HG03575 (cell line): ENCODE measurements around the gene FANCF.
"Not testable (repeated sequence)": the region's sequence is repeated elsewhere in the genome, so short reads cannot be mapped to it uniquely, and the experiment has no call there.

Source experiments
- ATAC-seq: cut with Tn5 transposase; IDR thresholded peaks from one replicate; pipeline ENCODE4 v1.9.1; 2021; ENCODE audit not compliant: unreplicated experiment, insufficient number of reproducible peaks, low FRiP score; ENCODE audit errors: extremely low read depth

FANCF gene

GRCh38 chr11:22625448-22626287 is at the start of gene FANCF:
Gene FANCF, minus strand, starts transcription at chr11:22625823. Its CDS starts 13 bp downstream, at chr11:22625810.
- ATAC-seq = peak; percentile 98

DNA sequence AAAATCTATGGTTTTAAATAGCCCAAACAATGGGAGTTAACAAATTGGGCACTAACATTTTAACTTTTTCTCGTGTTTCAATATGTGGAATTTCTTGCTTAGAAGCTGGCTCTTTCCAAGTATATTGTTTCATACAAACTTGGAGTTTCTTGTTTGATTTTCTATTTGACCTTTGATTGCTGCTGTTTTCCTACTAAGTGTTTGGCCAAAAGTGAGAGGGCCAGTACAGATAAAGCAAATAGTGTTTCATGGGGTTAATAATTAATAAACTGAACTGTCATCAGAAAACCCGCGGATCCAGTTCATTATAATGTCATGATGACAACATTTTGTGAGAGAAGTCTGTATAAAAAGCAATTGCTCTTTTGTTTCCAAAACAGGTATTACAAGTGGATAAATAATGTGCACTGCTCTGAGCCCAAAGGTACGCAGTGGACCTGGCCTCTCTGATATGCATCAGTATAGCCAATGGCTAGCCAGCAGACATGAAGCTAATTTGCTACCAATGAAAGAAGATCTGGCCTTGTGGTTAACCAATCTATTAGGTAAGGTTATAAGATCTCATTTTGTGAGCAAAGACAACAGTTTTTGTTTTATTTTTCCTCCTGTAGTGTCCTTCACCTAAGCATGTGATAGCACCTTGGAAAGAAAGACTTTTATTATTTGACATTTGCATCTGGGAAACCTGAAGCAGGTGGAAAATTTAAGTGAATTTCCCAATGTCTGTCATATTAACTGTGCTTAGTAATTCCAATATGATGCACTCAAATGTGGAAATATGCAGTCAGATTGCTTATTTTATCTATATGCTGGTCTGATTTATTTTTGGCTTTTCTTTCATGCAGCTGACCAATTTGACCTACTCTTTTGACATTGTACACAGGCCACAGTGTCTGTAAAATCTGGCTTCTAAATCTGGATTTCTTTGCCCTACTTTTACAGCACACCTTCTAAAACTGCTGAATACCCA is 49.1 kb upstream of the FANCF start:
- ATAC-seq = no peak

DNA sequence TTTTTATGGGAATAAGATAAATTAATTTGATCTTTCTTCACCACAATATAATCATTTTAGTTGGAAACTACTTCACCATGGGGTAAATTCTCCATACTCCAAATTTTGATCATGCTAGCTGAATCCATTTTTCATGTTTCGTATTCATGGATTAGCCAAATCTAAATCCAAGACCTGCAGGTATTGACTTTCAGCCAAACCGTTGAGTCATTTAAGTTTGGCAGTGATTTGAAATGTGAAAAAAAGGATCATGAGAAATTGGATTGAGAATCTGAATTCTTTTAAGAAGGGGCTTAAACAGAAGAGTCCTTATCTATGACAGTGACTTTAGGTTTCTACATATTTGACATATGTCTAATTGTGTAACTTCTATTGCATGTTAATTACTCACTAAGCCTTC is 46.1 kb upstream of the FANCF start:
- no peak for ATAC-seq

DNA sequence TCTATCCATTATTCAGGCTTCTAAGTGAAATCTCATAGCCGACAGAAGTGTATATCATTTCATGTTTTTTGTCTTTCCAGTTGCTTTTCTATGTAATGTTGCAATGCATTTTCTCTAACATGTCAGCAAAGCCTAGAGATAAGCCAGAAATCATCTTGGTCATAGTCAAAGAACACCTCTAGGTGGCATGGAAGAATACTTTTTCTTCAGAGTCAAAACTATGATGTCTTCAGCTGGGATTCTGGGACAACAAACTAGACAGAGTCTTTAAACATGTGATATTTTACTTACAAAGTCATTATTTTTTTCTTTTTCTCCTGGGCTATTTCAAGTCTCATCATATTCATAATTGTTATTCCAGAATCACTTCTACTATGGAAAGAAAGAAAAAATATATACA is 45.2 kb upstream of the FANCF start:
- no peak for ATAC-seq

DNA sequence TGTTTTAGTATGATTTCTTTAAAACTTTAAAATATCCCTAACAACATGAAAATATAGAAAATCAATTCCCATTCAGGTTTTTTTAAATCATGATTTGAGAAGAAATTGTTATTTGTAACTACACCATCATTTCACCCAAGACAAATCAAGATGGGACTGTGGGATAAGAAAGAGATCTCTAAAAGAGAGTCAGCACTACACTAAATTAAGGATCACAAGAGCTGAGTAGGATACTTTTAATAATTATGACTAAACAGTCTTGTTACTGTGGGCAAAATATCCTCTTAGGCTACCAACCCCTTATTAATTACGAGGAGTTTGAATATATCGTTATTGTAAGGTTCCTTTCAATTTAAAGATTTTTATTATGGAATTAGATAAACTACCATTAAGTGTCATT is 43.7 kb upstream of the FANCF start:
- ATAC-seq = no peak

- no peak for ATAC-seq
Measured at GRCh38 chr11:22668005-22668796, 42.6 kb upstream of the FANCF start.

- no peak for ATAC-seq
Measured at GRCh38 chr11:22666688-22667439, 41.2 kb upstream of the FANCF start.

DNA sequence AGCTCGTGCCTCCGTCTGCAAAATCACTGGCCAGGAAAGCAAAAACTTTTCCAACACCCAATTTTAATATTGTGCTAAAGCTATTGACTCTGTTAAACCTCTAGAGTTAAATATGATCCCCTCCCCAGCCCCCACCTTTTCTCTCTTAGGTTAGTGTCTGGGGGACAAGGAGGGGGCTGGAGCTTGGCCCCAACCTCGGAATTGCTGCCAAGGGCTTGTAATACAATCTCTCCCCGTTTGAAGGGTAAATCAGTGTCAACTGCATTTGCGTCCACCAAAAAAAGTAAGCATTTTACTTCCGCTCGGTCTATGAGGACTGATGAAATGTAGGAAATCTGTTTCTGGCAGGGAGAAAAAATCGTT is 40.7 kb upstream of the FANCF start, which contains the start of gene GAS2:
GAS2 (plus strand) TSS at position 287 of the 363 bp plus-strand sequence. CDS start 8,259 bp downstream, outside the sequence.
- ATAC-seq = no peak

GRCh38 chr11:22659783-22660182 is 34.2 kb upstream of the FANCF start:
- no peak for ATAC-seq

DNA sequence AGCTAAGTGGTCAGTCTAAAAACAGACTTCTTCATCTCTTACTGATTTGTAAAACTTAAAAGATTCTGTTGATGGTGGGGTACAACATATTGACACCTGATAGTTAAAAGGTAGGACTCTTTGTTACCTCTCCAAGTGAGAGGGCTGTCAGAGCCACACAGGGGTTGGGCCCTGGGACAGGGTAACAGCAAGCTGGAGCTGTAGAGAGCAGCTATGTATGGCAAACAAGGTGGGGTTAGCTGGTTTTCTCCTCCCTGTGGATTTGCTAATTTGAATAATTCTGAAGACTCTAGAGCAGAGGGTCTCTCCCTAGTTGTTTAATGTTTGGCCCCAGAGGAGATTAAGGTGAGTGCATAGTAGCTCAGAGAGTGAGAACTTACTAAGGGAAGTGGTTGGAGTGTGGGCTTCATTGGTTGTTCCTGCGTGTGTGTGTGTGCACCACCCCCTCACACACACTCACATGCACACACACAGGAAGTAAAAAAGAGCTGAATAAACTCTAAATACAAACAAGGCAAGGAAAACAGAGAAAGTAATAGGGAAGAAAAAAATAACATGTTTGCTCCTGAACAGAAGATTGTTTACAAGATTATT is 31.6 kb upstream of the FANCF start:
- ATAC-seq = peak; percentile 88

- no peak for ATAC-seq
Measured at GRCh38 chr11:22656130-22656529, 30.5 kb upstream of the FANCF start.

DNA sequence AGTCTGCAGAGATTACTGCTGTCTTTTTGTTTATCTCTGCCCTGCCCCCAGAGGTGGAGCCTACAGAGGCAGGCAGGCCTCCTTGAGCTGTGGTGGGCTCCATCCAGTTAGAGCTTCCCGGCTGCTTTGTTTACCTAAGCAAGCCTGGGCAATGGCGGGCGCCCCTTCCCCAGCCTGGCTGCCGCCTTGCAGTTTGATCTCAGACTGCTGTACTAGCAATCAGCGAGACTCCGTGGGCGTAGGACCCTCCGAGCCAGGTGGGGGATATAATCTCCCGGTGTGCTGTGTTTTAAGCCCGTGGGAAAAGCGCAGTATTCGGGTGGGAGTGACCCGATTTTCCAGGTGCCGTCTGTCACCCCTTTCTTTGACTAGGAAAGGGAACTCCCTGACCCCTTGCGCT is 26.7 kb upstream of the FANCF start:
- not testable (repeated sequence) for ATAC-seq

GRCh38 chr11:22641559-22641958 is 15.9 kb upstream of the FANCF start:
- ATAC-seq = no peak

- no peak for ATAC-seq
Measured at GRCh38 chr11:22640862-22641261, 15.2 kb upstream of the FANCF start.

GRCh38 chr11:22635689-22636088 is 10.1 kb upstream of the FANCF start:
- ATAC-seq = no peak

GRCh38 chr11:22634897-22635629 is 9.4 kb upstream of the FANCF start:
- ATAC-seq = no peak

DNA sequence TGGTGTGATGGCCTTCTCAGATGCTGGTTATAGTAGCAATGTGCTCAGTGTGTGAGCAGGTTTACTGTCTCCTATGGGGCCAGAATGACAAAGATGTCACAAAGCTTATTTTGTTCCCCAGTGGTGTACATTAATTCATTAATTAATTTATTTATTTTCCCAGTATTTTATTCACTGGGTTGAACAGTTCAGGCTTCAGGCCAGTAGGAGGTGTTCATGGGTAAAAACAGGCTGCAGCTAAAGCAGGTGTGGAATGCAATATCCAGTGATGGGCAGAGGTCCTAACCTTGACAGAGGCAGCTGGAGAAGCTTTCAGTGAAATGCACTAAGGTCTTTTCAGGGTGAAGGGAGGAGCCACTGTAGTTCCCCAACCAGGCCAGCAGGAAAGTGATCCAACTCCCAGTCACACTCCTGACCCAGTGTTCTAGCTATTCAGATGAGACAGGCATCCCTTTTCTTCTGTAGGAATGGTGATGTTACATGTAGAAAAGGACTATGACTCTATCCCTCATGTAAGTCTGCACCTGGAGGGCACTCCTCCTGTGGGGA is 7.8 kb upstream of the FANCF start:
- no peak for ATAC-seq
